Memory B cell (primary cell): Measurements from ENCODE around the gene MTFMT.
"Not testable (repeated sequence)": the region's sequence is repeated elsewhere in the genome, so short reads cannot be mapped to it uniquely, and the experiment has no call there.

Source experiments
- ATAC-seq: fragments of 150-1000 bp; cut with Tn5 transposase; 2 replicates; pipeline ENCODE4 v1.10.0; 2021; ENCODE audit warnings: low read depth, mild to moderate bottlenecking, moderate library complexity
- DNase-seq, 2 donors: peaks; one replicate each; pipeline ENCODE4 v3.0.0; 2022; ENCODE audit warnings: low spot score in 2 of 2
- H3K27ac Mint-ChIP-seq: one replicate; pipeline ENCODE4 v1.8.0; 2022; ENCODE audit warnings: mild to moderate bottlenecking, moderate library complexity, mixed read lengths
- H3K27me3 Mint-ChIP-seq: one replicate; pipeline ENCODE4 v1.8.0; 2022; ENCODE audit warnings: mixed read lengths
- H3K36me3 Mint-ChIP-seq: one replicate; pipeline ENCODE4 v1.8.0; 2022; ENCODE audit warnings: mild to moderate bottlenecking, mixed read lengths
- H3K4me1 Mint-ChIP-seq: one replicate; pipeline ENCODE4 v1.8.0; 2022; ENCODE audit warnings: mixed read lengths
- H3K4me3 Mint-ChIP-seq: one replicate; pipeline ENCODE4 v1.8.0; 2022; ENCODE audit warnings: mild to moderate bottlenecking, moderate library complexity, mixed read lengths
- H3K9me3 Mint-ChIP-seq: one replicate; pipeline ENCODE4 v1.8.0; 2022; ENCODE audit warnings: mixed read lengths

MTFMT gene

GRCh38 chr15:65056106-65056505 lies 26.7 kb upstream of the MTFMT start:
- no peak overlapping the region for H3K4me3 Mint-ChIP-seq
- H3K9me3 Mint-ChIP-seq, result no peaks in the 10 kb centered on the region
- no peaks in the 10 kb centered on the region for H3K36me3 Mint-ChIP-seq
- DNase-seq, result no peak
- H3K27me3 Mint-ChIP-seq, result peaks cover 2% of the 10 kb centered on the region
- no peak overlapping the region for H3K27ac Mint-ChIP-seq
- H3K4me1 Mint-ChIP-seq, result no peaks in the 10 kb centered on the region
- ATAC-seq, result no peak

DNA sequence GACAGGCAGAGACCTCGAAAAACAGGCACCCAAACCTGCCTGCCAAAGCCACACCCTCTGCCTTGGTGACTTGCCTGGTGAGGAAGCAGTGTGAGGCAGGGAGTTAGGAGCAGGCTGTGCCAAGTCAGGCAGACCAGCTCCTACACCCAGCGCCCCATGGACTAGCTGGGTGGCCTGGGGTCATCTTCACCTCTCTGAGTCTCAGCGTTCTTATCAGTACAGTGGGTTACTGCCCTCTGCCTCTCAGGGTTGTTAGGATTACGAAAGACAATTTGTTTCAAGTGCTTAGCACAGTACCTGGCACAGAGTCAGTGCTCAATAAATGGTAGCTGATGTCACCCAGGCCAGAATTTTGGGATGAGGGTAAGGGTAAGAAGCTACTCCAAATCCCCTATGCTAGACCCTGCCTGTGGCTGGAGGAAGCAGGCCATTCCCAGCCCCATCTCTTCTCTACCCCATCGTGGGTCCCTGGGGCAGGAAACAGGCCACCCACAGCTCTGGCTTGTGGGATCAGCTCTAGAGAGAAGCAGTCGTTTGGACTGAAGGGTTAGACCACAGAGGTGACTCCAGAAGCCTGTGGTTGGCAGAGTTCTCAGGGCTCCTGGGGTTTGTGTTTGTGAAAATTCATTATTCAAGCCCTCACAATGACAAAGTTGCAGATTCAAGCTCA lies 25.9 kb upstream of the MTFMT start:
- Mint-ChIP-seq H3K36me3 (no peaks in the 10 kb centered on the region), H3K27ac (no peak overlapping the region), H3K4me3 (no peak overlapping the region), H3K9me3 (no peaks in the 10 kb centered on the region), H3K27me3 (peaks cover 2% of the 10 kb centered on the region), H3K4me1 (peaks cover 1% of the 10 kb centered on the region)
- no peak for DNase-seq
- no peak for ATAC-seq

- Mint-ChIP-seq H3K36me3 (no peaks in the 10 kb centered on the region), H3K4me1 (peaks cover 9% of the 10 kb centered on the region), H3K4me3 (no peak overlapping the region), H3K27me3 (peaks cover 2% of the 10 kb centered on the region), H3K27ac (no peak overlapping the region), H3K9me3 (no peaks in the 10 kb centered on the region)
- DNase-seq (peak; percentile 49 to 59), ATAC-seq (peak; percentile 44)
Observed at GRCh38 chr15:65054333-65055200, 25.1 kb upstream of the MTFMT start.

GRCh38 chr15:65052956-65053355 lies 23.5 kb upstream of the MTFMT start:
- H3K4me1 Mint-ChIP-seq, result peaks cover 13% of the 10 kb centered on the region
- ATAC-seq, result no peak
- no peaks in the 10 kb centered on the region for H3K9me3 Mint-ChIP-seq

GRCh38 chr15:65051266-65051665 lies 21.8 kb upstream of the MTFMT start:
- no peak overlapping the region for H3K27ac Mint-ChIP-seq
- H3K4me3 Mint-ChIP-seq, result no peak overlapping the region
- DNase-seq, result no peak
- no peak for ATAC-seq
- H3K27me3 Mint-ChIP-seq, result peaks cover 4% of the 10 kb centered on the region
- H3K4me1 Mint-ChIP-seq, result peaks cover 13% of the 10 kb centered on the region
- no peaks in the 10 kb centered on the region for H3K9me3 Mint-ChIP-seq
- H3K36me3 Mint-ChIP-seq, result no peaks in the 10 kb centered on the region

More at GRCh38 chr15:65052956-65053355, 23.5 kb upstream of the MTFMT start:
- peaks cover 2% of the 10 kb centered on the region for H3K27me3 Mint-ChIP-seq
- no peak for DNase-seq
- no peak overlapping the region for H3K4me3 Mint-ChIP-seq
- no peaks in the 10 kb centered on the region for H3K36me3 Mint-ChIP-seq
- H3K27ac Mint-ChIP-seq, result no peak overlapping the region

- H3K27ac Mint-ChIP-seq, result peak overlapping the region; percentile 48
Observed at GRCh38 chr15:65050270-65050669, 20.8 kb upstream of the MTFMT start.

GRCh38 chr15:65049418-65049840 lies 20.0 kb upstream of the MTFMT start:
- peak; percentile 85 to 89 for DNase-seq
- H3K4me1 Mint-ChIP-seq, result peaks cover 13% of the 10 kb centered on the region

More at GRCh38 chr15:65050270-65050669, 20.8 kb upstream of the MTFMT start:
- ATAC-seq (no peak), DNase-seq (no peak)
- Mint-ChIP-seq H3K4me1 (peaks cover 13% of the 10 kb centered on the region), H3K9me3 (no peaks in the 10 kb centered on the region), H3K4me3 (peak overlapping the region; percentile 79), H3K27me3 (peaks cover 1% of the 10 kb centered on the region), H3K36me3 (no peaks in the 10 kb centered on the region)

DNA sequence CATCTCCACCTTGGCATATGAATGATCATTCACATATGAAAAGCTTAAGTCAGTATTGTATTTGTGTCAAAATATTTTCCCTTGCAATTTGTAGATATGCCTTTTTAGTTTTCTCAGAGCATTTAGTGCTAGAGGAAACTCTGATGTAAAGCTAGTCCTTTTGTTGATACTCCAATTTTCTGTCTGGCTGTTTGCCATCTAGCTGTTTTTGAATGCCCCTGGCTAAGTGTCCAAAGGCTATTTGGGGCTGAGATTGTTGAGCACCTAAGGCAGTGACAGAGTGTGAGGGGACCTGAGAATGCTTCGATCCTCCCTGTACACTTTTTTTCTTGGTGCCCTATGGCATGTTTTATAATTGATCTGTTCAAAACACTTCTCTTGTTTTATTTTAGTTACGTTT lies 18.8 kb upstream of the MTFMT start:
- H3K36me3 Mint-ChIP-seq, result no peaks in the 10 kb centered on the region
- H3K4me3 Mint-ChIP-seq, result no peak overlapping the region
- H3K27me3 Mint-ChIP-seq, result peaks cover 1% of the 10 kb centered on the region
- H3K4me1 Mint-ChIP-seq, result peaks cover 13% of the 10 kb centered on the region
- no peaks in the 10 kb centered on the region for H3K9me3 Mint-ChIP-seq
- DNase-seq (no peak), ATAC-seq (no peak)
- H3K27ac Mint-ChIP-seq, result no peak overlapping the region

More at GRCh38 chr15:65049418-65049840, 20.0 kb upstream of the MTFMT start:
- peak; percentile 99 for ATAC-seq
- H3K27me3 Mint-ChIP-seq, result peaks cover 1% of the 10 kb centered on the region
- peak overlapping the region; percentile 48 for H3K27ac Mint-ChIP-seq
- H3K9me3 Mint-ChIP-seq, result no peaks in the 10 kb centered on the region
- no peaks in the 10 kb centered on the region for H3K36me3 Mint-ChIP-seq
- H3K4me3 Mint-ChIP-seq, result peak overlapping the region; percentile 79

GRCh38 chr15:65044724-65045481 lies 15.5 kb upstream of the MTFMT start, which contains the start of gene SLC51B:
TSS of gene SLC51B (plus strand) at chr15:65045387. CDS start at chr15:65050005, 4,618 bp downstream.
- no peak within 1 kb of the TSS for H3K27ac Mint-ChIP-seq
- no peak for DNase-seq
- H3K4me1 Mint-ChIP-seq, result peaks cover 7% of the 10 kb centered on the region

DNA sequence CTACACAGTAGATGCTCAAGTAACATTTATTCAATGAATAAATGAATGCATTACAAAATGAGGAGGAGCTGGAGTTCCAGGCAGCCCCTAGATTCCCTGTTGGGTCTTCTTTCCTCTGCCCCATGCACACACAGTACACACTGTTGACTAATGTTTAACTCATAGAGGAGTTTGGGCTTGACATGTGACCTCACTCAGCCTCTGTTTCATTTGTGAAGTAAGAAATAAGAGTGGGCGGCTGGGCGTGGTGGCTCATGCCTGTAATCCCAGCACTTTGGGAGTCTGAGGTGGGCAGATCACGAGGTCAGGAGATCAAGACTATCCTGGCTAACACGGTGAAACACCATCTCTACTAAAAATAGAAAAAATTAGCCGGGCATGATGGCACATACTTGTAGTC lies 14.8 kb upstream of the MTFMT start:
- ATAC-seq, H3K4me1 Mint-ChIP-seq, H3K27ac Mint-ChIP-seq, DNase-seq, H3K9me3 Mint-ChIP-seq, H3K27me3 Mint-ChIP-seq, H3K4me3 Mint-ChIP-seq, H3K36me3 Mint-ChIP-seq: not testable (repeated sequence)

More at GRCh38 chr15:65044724-65045481, 15.5 kb upstream of the MTFMT start, which contains the start of gene SLC51B:
- no peak within 1 kb of the TSS for H3K4me3 Mint-ChIP-seq
- H3K27me3 Mint-ChIP-seq, result peaks cover 4% of the 10 kb centered on the region
- no peaks in the 10 kb centered on the region for H3K9me3 Mint-ChIP-seq
- ATAC-seq, result no peak
- H3K36me3 Mint-ChIP-seq, result no peaks in the 10 kb centered on the region

DNA sequence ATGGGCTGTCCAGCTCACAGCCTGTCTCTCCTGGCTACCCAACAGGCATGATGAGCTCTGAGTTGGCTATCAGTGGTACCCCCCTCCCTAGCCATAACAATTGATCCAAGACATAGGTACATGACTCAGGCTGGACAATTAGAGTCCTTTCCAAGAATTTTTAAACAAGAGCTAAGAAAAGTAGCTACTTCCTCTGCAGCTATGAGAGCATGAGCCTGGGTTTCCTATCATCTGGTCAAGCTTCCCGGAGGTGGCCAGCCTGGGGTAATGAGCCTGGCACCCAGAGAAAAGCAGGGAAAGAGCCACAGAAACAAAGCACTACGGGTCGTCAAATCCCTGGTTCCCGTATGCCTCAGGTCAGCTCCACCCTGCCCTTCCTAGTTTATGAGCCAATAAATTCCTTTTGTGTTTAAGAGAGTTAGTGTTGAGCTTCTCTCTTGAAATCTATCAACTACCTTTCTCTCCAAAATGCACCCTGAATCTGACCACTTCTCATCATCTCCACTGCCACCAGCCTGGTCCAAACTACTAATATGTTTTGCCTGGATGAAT lies 13.4 kb upstream of the MTFMT start:
- ATAC-seq, result no peak
- H3K4me1 Mint-ChIP-seq, result no peaks in the 10 kb centered on the region
- H3K27ac Mint-ChIP-seq, result no peak overlapping the region
- DNase-seq, result no peak
- H3K36me3 Mint-ChIP-seq, result no peaks in the 10 kb centered on the region
- H3K9me3 Mint-ChIP-seq, result no peaks in the 10 kb centered on the region
- H3K27me3 Mint-ChIP-seq, result peaks cover 4% of the 10 kb centered on the region
- H3K4me3 Mint-ChIP-seq, result no peak overlapping the region

DNA sequence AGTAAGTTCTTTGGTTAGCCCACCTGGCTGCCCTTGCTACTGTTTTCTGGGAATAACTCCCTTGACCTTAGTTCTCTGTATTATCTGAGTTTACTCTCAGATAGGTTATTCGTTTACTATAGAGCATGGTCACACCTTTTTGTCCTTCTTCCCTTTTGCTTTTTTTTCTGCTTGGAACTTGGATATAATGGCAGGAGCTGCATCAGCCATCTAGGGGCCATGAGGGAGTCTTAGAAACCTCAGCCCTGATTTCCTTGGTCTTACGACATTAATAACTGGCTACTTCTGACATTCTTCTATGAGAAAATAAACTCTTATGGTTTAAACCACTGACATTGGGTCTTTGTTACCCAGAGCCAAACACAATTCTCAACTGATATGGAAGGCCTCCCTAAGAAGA lies 12.3 kb upstream of the MTFMT start:
- Mint-ChIP-seq H3K9me3 (no peaks in the 10 kb centered on the region), H3K36me3 (no peaks in the 10 kb centered on the region), H3K27ac (no peak overlapping the region), H3K27me3 (peaks cover 4% of the 10 kb centered on the region), H3K4me3 (no peak overlapping the region), H3K4me1 (no peaks in the 10 kb centered on the region)
- DNase-seq (no peak), ATAC-seq (no peak)

GRCh38 chr15:65040461-65040860 lies 11.0 kb upstream of the MTFMT start:
- Mint-ChIP-seq H3K36me3 (no peaks in the 10 kb centered on the region), H3K27me3 (peaks cover 4% of the 10 kb centered on the region), H3K4me1 (no peaks in the 10 kb centered on the region), H3K4me3 (no peak overlapping the region), H3K27ac (no peak overlapping the region), H3K9me3 (no peaks in the 10 kb centered on the region)
- DNase-seq (no peak), ATAC-seq (no peak)
